Measurements from ENCODE around the gene RUBCN.
"Not testable (repeated sequence)": the region's sequence is repeated elsewhere in the genome, so short reads cannot be mapped to it uniquely, and the experiment has no call there.

RUBCN gene

DNA sequence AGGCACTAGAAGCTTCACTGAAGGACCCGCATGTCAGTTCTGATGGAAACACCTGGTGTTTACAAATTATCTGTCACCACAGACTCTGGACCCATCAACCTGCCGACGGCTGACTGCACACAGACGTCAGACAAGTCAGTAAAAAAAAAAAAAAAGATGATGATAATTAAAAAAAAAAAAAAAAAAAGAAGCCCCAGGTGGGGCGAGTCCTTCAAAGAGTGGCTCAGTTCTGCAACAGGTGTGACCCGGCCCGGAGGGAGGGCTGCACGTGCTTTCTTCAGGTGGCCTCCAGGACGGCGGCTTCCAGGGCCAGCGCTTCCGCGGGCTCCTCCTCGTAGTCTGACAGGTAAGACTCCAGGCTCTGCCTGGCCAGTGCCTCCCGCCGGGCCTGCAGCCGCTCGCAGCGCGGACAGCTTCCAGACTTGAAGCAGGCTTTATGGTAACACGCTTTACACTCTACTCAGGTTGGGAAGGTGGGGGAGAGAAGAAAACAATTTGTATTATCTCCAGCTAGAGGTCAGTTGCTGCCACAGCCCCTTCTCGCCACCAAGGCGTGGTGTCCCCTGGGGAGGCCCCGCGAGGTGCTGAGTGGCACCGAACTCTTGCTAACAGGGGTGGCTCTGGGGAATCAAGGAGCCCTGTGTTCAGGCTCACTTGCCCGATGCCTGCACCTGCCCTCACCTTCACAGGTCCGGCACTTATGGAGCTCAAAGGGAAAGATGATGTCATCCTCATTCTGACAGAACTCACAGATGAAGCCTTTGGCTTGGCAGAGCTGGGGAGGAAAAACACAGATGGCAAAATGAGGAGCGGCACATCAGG is 61.8 kb downstream of the RUBCN start:
- H3K27me3 ChIP-seq (ENCODE audit: insufficient read depth, low read length, poor library complexity), result no peaks in the 10 kb centered on the region
- H3K9ac ChIP-seq (ENCODE audit: low read length), result no peak overlapping the region
- DNase-seq, result no peak
- H3K4me2 ChIP-seq (ENCODE audit: low read length), result no peak overlapping the region
- H3K4me1 ChIP-seq (ENCODE audit: control insufficient read depth, low read depth, low read length), result no peaks in the 10 kb centered on the region
- no peak overlapping the region for H2BK120ac ChIP-seq (ENCODE audit: low read depth, low read length)
- H3K23ac ChIP-seq (ENCODE audit: low read length), result no peak overlapping the region
- H3K4me3 ChIP-seq (ENCODE audit: low read length), result no peak overlapping the region
- no peak overlapping the region for H3K27ac ChIP-seq (ENCODE audit: low read depth, low read length)
- no peak overlapping the region for H2BK5ac ChIP-seq (ENCODE audit: low read length)
- no peaks in the 10 kb centered on the region for H3K79me1 ChIP-seq (ENCODE audit: low read length)
- no peak overlapping the region for H3K18ac ChIP-seq (ENCODE audit: low read length)
- no peak overlapping the region for H2AK5ac ChIP-seq (ENCODE audit: low read length)
- WGBS (ENCODE audit: extremely low coverage, insufficient coverage, low lambda C conversion rate), result no CpG with 5 or more reads among the region's 29 CpGs
- no peak overlapping the region for H4K5ac ChIP-seq (ENCODE audit: low read length)
- no peak overlapping the region for H3K4ac ChIP-seq (ENCODE audit: low read depth, low read length)
- no peak overlapping the region for H4K8ac ChIP-seq (ENCODE audit: low read depth, low read length)
- no peak overlapping the region for H2BK15ac ChIP-seq (replicated peaks; ENCODE audit: low read depth)
- H3K79me2 ChIP-seq (ENCODE audit: control insufficient read depth, insufficient read depth, low read length), result no peaks in the 10 kb centered on the region
- H3K36me3 ChIP-seq (ENCODE audit: control insufficient read depth, insufficient read depth, low read length), result no peaks in the 10 kb centered on the region
- no peak overlapping the region for H3K56ac ChIP-seq (ENCODE audit: low read length)

DNA sequence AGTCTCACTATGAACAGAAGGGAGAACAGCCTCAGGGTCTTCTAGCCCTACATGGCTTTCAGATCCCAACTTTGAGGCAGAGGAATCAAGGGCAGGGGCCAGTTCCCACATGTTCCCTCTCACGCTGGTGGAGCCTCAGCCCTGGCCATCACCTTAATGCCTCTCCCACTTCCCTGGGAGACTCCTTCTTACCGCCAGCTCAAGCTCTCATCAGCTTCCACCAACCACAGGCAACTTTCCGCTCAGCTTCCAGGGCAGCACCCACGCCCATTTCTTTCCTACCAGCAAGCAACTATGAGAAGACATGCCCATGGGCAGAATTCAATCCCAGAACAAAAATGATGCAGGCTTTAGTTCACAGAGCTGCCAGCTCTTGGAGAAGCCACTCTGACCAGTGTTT is 63.5 kb downstream of the RUBCN start:
- WGBS (ENCODE audit: extremely low coverage, insufficient coverage, low lambda C conversion rate), result no CpG with 5 or more reads among the region's 4 CpGs
- no peak overlapping the region for H3K27ac ChIP-seq (ENCODE audit: low read depth, low read length)
- no peak overlapping the region for H3K18ac ChIP-seq (ENCODE audit: low read length)
- no peaks in the 10 kb centered on the region for H3K79me2 ChIP-seq (ENCODE audit: control insufficient read depth, insufficient read depth, low read length)
- H3K79me1 ChIP-seq (ENCODE audit: low read length), result no peaks in the 10 kb centered on the region
- no peak overlapping the region for H3K4me3 ChIP-seq (ENCODE audit: low read length)
- H3K23ac ChIP-seq (ENCODE audit: low read length), result no peak overlapping the region
- no peak overlapping the region for H3K56ac ChIP-seq (ENCODE audit: low read length)
- no peak overlapping the region for H4K5ac ChIP-seq (ENCODE audit: low read length)
- no peak overlapping the region for H2AK5ac ChIP-seq (ENCODE audit: low read length)
- no peak overlapping the region for H2BK120ac ChIP-seq (ENCODE audit: low read depth, low read length)
- no peaks in the 10 kb centered on the region for H3K4me1 ChIP-seq (ENCODE audit: control insufficient read depth, low read depth, low read length)
- no peak overlapping the region for H3K9ac ChIP-seq (ENCODE audit: low read length)
- no peak for DNase-seq
- H3K4me2 ChIP-seq (ENCODE audit: low read length), result no peak overlapping the region
- no peak overlapping the region for H4K8ac ChIP-seq (ENCODE audit: low read depth, low read length)
- H3K4ac ChIP-seq (ENCODE audit: low read depth, low read length), result no peak overlapping the region
- H2BK15ac ChIP-seq (replicated peaks; ENCODE audit: low read depth), result no peak overlapping the region
- H3K36me3 ChIP-seq (ENCODE audit: control insufficient read depth, insufficient read depth, low read length), result no peaks in the 10 kb centered on the region
- no peaks in the 10 kb centered on the region for H3K27me3 ChIP-seq (ENCODE audit: insufficient read depth, low read length, poor library complexity)
- H2BK5ac ChIP-seq (ENCODE audit: low read length), result no peak overlapping the region

DNA sequence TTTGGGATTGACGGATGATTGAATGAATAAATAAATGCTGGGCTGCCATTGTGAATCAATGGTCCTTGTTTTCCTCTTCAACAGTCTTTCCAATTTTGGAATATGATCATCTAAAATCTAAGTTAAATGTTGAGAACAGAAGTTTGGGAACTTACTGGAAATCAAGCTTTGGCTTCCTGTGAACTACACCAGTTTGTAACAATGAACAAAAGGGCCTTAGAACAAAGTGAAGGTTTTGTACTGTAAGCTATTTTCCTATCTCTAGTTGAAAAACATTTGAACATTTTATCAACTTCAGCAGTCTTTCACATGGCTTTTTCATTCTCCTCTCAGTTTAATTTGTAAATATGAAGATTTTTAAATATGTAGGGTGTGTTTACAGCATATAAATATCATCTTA is 66.3 kb downstream of the RUBCN start:
- Histone ChIP-seq H3K79me2 (ENCODE audit: control insufficient read depth, insufficient read depth, low read length) (no peaks in the 10 kb centered on the region), H2BK15ac (replicated peaks; ENCODE audit: low read depth) (no peak overlapping the region), H3K9ac (ENCODE audit: low read length) (no peak overlapping the region), H3K56ac (ENCODE audit: low read length) (no peak overlapping the region), H3K23ac (ENCODE audit: low read length) (no peak overlapping the region), H3K4me1 (ENCODE audit: control insufficient read depth, low read depth, low read length) (no peaks in the 10 kb centered on the region), H3K27me3 (ENCODE audit: insufficient read depth, low read length, poor library complexity) (no peaks in the 10 kb centered on the region), H2AK5ac (ENCODE audit: low read length) (no peak overlapping the region), H3K18ac (ENCODE audit: low read length) (no peak overlapping the region), H2BK5ac (ENCODE audit: low read length) (no peak overlapping the region), H4K8ac (ENCODE audit: low read depth, low read length) (no peak overlapping the region), H3K4ac (ENCODE audit: low read depth, low read length) (no peak overlapping the region), H3K79me1 (ENCODE audit: low read length) (no peaks in the 10 kb centered on the region), H4K5ac (ENCODE audit: low read length) (no peak overlapping the region), H3K4me2 (ENCODE audit: low read length) (no peak overlapping the region), H3K36me3 (ENCODE audit: control insufficient read depth, insufficient read depth, low read length) (no peaks in the 10 kb centered on the region), H3K4me3 (ENCODE audit: low read length) (no peak overlapping the region), H3K27ac (ENCODE audit: low read depth, low read length) (no peak overlapping the region), H2BK120ac (ENCODE audit: low read depth, low read length) (no peak overlapping the region)
- WGBS (ENCODE audit: extremely low coverage, insufficient coverage, low lambda C conversion rate), result no CpG with 5 or more reads among the region's 1 CpG
- DNase-seq, result no peak

DNA sequence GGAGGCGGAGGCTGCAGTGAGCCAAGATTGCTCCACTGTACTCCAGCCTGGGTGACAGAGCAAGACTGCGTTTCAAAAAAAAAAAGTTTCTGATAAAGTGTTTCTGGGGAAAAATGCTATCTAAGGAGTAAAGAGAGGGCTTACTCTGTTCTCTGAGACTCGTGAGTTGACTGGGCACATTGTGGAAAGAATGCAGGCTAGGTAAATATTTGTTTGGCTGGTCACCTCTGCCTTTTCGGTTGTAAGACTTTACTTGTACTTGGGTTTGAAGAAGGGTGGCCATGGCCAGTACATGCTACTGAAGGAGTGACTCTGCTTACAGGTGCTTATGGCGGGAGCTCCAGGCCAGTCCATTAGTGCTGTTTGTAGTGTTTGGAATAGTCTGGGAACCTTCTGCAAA is 68.7 kb downstream of the RUBCN start:
- H3K4me1 ChIP-seq (ENCODE audit: control insufficient read depth, low read depth, low read length), result no peaks in the 10 kb centered on the region
- H3K79me1 ChIP-seq (ENCODE audit: low read length), result no peaks in the 10 kb centered on the region
- no CpG with 5 or more reads among the region's 5 CpGs for WGBS (ENCODE audit: extremely low coverage, insufficient coverage, low lambda C conversion rate)
- H3K23ac ChIP-seq (ENCODE audit: low read length), result no peak overlapping the region
- H3K79me2 ChIP-seq (ENCODE audit: control insufficient read depth, insufficient read depth, low read length), result no peaks in the 10 kb centered on the region
- H3K4me2 ChIP-seq (ENCODE audit: low read length), result no peak overlapping the region
- no peak overlapping the region for H3K9ac ChIP-seq (ENCODE audit: low read length)
- H2BK5ac ChIP-seq (ENCODE audit: low read length), result no peak overlapping the region
- H3K36me3 ChIP-seq (ENCODE audit: control insufficient read depth, insufficient read depth, low read length), result no peaks in the 10 kb centered on the region
- H3K27me3 ChIP-seq (ENCODE audit: insufficient read depth, low read length, poor library complexity), result no peaks in the 10 kb centered on the region
- no peak overlapping the region for H3K4me3 ChIP-seq (ENCODE audit: low read length)
- H3K27ac ChIP-seq (ENCODE audit: low read depth, low read length), result no peak overlapping the region
- H2BK120ac ChIP-seq (ENCODE audit: low read depth, low read length), result no peak overlapping the region
- no peak overlapping the region for H3K18ac ChIP-seq (ENCODE audit: low read length)
- no peak overlapping the region for H3K4ac ChIP-seq (ENCODE audit: low read depth, low read length)
- no peak for DNase-seq
- H4K5ac ChIP-seq (ENCODE audit: low read length), result no peak overlapping the region
- H4K8ac ChIP-seq (ENCODE audit: low read depth, low read length), result no peak overlapping the region
- no peak overlapping the region for H2BK15ac ChIP-seq (replicated peaks; ENCODE audit: low read depth)
- H3K56ac ChIP-seq (ENCODE audit: low read length), result no peak overlapping the region
- H2AK5ac ChIP-seq (ENCODE audit: low read length), result no peak overlapping the region

DNA sequence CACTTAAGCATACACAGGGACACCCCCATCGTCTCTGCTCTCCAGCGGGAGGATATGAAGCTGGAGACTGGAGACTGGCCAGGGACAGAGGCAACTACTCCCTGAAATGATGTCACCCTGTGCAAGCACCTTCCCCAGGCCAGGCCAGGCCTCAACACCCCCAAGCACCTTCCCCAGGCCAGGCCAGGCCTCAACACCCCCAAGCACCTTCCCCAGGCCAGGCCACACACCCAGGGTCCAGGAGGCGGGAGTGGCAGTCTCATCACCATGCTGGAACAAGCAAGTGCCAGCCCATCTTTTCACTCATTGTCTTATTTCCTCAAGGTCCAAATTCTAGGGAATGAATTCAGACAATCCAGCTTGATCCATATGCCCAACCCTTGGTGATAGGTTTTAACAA is 69.4 kb downstream of the RUBCN start:
- not testable (repeated sequence) for H3K4me1 ChIP-seq (ENCODE audit: control insufficient read depth, low read depth, low read length); H2BK5ac ChIP-seq (ENCODE audit: low read length); H3K23ac ChIP-seq (ENCODE audit: low read length); H3K18ac ChIP-seq (ENCODE audit: low read length); H3K36me3 ChIP-seq (ENCODE audit: control insufficient read depth, insufficient read depth, low read length); H3K4ac ChIP-seq (ENCODE audit: low read depth, low read length); H2AK5ac ChIP-seq (ENCODE audit: low read length); H2BK15ac ChIP-seq (replicated peaks; ENCODE audit: low read depth); H2BK120ac ChIP-seq (ENCODE audit: low read depth, low read length); H3K56ac ChIP-seq (ENCODE audit: low read length); H3K79me2 ChIP-seq (ENCODE audit: control insufficient read depth, insufficient read depth, low read length); H4K5ac ChIP-seq (ENCODE audit: low read length); DNase-seq; H4K8ac ChIP-seq (ENCODE audit: low read depth, low read length); H3K9ac ChIP-seq (ENCODE audit: low read length); H3K4me2 ChIP-seq (ENCODE audit: low read length); H3K79me1 ChIP-seq (ENCODE audit: low read length); H3K4me3 ChIP-seq (ENCODE audit: low read length); H3K27me3 ChIP-seq (ENCODE audit: insufficient read depth, low read length, poor library complexity); H3K27ac ChIP-seq (ENCODE audit: low read depth, low read length)
- no CpG with 5 or more reads among the region's 3 CpGs for WGBS (ENCODE audit: extremely low coverage, insufficient coverage, low lambda C conversion rate)
